HFF-Myc (cell line): ENCODE results near the gene CLPTM1L.
"Not testable (repeated sequence)": the region's sequence is repeated elsewhere in the genome, so short reads cannot be mapped to it uniquely, and the experiment has no call there.

Experiments used
- DNase-seq: peaks from one replicate; pipeline ENCODE4 v3.0.0-alpha.2; 2011; ENCODE audit warnings: low read depth; ENCODE audit errors: extremely low read depth
- H3K4me3 ChIP-seq: replicated peaks from 2 replicates; pipeline ENCODE4 v1.5.1; 2011; ENCODE audit warnings: low read depth, mild to moderate bottlenecking, control low read depth, low read length
- CTCF ChIP-seq: IDR thresholded peaks from 2 replicates; pipeline ENCODE4 v1.5.1; 2012; ENCODE audit warnings: mild to moderate bottlenecking, low read depth, low read length, control low read depth; ENCODE audit errors: missing control alignments

The CLPTM1L gene

DNA sequence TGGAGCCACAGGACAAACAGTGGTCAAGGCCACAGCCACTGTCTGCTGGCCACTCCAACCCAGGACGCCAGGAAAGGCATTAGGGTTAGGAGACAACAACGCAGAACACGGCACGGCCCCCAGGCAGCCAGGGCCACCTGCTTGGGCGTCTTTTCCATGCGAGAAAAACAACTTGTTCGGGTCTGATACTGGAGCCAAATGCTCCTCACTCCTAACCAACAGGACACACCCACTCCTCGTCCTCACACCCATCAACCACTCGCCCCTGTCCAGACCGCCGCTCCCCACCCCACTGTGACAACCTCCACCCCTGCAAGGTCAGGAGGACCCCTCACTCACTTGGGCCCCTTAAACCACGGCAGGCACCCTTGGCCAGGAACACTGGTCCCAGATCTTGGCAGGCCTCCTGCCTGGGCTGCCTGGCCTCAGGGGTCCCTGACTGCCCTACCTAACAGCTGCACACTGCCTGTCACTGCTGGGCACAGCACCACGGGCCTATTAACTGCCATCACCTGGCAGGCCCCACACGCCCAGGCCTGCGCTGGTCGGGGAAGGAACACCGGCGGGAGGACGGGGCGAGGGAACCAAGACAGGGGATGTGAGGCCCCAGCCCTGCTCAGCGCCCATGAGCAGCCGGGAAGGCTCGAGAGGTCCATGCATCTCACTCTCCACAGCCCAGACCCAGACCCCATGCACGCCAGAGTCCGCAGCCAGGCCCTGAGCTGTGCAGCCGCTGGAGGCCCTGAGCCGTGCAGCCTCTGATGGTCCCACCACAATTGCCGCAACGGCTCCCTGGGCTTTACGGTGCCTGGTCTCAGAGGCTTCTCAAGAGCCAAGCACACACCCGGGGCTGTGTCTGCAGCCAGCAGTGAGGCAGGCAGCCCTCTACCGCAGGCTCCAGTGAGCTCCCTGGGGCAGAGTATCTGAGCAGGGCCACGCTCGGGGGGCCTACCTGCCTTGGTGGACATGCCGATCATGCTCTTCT is 13.8 kb downstream of the CLPTM1L start:
- TF ChIP-seq CTCF = no peak
- no peak overlapping the region for H3K4me3 ChIP-seq
- no peak for DNase-seq

DNA sequence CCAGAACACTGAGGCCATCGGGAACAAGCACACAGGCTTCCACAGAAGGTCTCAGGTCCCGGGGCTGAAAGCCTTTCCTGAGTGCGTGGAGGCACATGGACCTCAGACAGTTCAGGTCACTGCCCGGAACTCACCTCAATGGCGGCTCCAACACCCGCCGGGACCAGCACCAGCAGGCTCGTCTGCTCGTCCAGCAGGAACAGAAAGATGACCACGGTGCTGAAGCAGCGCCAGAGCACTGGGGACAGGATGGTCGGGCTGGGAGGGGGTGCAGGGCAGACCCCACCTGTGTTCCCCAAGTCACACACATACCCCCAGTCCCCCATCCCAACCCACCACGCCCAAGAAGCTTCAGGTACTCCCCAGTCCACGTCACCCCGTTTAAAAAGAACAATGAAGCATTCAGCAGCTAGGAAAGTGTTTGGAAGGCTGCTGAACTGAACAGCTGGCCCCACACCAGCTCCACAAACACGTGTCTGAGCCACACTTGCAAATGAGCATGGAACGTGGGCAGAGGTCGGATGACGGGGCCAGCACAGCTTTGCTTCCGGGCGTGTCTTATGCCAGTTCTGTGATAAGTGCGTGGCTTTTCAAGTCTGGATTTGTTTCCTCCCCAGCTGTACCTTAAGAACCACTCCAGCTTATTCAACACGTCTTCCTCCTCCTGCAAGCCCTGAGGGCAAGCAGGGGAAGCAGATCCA is 14.6 kb downstream of the CLPTM1L start:
- TF ChIP-seq CTCF = no peak
- H3K4me3 ChIP-seq = no peak overlapping the region
- DNase-seq = no peak

DNA sequence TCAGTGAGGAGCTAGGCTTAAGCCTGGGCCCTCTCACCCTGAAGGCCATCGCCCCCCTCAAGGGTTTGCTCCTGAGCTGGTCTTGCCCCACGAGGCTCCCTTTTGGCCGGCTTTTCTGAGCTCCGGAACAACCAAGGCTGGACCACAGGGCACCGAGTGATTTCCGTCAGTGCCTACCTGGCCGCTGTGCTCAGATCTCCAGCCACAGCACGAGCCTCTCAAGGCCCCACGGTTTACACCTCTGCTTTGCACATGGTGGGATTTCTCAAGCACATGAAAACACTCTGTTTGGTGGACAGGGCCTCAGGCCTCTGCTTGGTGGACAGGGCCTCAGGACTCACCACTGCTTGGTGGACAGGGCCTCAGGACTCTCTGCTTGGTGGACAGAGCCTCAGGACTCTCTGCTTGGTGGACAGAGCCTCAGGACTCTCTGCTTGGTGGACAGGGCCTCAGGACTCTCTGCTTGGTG is 15.8 kb downstream of the CLPTM1L start:
- no peak for TF ChIP-seq CTCF
- no peak overlapping the region for H3K4me3 ChIP-seq
- DNase-seq = no peak

DNA sequence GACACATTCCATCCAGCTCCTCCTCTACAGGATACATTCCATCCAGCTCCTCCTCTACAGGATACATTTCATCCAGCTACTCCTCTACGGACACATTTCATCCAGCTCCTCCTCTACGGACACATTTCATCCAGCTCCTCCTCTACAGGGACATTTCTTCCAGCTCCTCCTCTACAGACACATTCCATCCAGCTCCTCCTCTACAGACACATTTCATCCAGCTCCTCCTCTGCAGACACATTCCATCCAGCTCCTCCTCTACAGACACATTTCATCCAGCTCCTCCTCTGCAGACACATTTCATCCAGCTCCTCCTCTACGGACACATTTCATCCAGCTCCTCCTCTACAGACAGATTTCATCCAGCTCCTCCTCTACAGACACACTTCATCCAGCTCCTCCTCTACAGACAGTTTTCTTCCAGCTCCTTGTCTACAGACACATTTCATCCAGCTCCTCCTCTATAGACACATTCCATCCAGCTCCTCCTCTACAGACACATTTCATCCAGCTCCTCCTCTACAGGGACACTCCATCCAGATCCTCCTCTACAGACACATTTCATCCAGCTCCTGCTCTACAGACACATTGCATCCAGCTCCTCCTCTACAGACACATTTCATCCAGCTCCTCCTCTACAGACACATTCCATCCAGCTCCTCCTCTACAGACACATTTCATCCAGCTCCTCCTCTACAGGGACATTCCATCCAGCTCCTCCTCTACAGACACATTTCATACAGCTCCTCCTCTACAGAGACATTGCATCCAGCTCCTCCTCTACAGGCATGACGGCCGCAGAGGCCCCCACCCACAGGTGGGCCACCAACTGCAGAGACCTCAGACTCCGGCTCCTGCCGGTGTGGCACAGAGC is 16.4 kb downstream of the CLPTM1L start:
- DNase-seq = peak; percentile 56
- H3K4me3 ChIP-seq = not testable (repeated sequence)

DNA sequence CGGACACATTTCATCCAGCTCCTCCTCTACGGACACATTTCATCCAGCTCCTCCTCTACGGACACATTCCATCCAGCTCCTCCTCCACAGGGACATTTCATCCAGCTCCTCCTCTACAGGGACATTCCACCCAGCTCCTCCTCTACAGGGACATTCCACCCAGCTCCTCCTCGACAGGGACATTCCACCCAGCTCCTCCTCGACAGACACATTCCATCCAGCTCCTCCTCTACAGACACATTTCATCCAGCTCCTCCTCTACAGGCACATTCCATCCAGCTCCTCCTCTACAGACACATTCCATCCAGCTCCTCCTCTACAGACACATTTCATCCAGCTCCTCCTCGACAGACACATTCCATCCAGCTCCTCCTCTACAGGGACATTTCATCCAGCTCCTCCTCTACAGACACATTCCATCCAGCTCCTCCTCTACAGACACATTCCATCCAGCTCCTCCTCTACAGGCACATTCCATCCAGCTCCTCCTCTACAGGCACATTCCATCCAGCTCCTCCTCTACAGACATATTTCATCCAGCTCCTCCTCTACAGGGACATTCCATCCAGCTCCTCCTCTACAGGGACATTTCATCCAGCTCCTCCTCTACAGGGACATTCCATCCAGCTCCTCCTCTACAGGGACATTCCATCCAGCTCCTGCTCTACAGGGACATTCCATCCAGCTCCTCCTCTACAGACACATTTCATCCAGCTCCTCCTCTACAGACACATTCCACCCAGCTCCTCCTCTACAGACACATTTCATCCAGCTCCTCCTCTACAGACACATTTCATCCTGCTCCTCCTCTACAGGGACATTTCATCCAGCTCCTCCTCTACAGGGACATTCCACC is 17.8 kb downstream of the CLPTM1L start:
- not testable (repeated sequence) for DNase-seq, H3K4me3 ChIP-seq

- not testable (repeated sequence) for H3K4me3 ChIP-seq
These were observed 18.4 kb downstream of the CLPTM1L start for GRCh38 chr5:1326532-1326875.

DNA sequence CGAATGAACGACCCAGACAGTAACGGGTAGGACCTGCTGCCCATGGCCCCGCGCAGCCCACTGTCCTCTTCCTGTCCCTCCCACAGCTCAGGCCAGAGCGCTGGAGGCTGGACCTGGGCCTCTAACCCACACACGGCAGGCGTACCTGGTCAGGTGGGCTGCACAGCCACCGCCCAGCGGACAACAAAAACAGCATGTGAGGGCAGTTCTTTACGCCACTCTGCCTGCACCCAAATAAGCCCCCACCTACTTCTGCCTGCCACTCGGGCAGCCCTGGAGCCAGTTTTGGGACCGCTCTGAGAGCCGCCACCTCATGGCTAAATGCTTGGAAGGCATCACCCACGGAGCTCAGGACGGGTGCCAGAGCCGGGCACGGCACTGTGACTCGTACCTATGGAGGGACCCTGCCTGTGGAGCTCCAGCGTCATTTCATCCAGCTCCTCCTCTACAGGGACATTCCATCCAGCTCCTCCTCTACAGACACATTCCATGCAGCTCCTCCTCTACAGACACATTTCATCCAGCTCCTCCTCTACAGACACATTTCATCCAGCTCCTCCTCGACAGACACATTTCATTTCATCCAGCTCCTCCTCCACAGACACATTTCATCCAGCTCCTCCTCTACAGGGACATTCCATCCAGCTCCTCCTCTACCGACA is 18.9 kb downstream of the CLPTM1L start:
- DNase-seq = no peak
- H3K4me3 ChIP-seq = no peak overlapping the region
- TF ChIP-seq CTCF = no peak

More at GRCh38 chr5:1326532-1326875, 18.4 kb downstream of the CLPTM1L start:
- DNase-seq = not testable (repeated sequence)
